H1 (cell line): ENCODE measurements around the gene OR1L8. TPM values are rescaled to one million over a fixed set of nuclear protein-coding genes. Genes with fewer than 3 reads are reported as not detected.

ENCODE experiments used
- CTCF ChIA-PET: fragments of 300-600 bp; sonication (Branson Sonifier 250); formaldehyde crosslinking; loops from one replicate; lab custom pipeline; 2021; ENCODE audit not compliant: partially characterized antibody; lab: Charles Lee
- POLR2A ChIA-PET: fragments of 300-600 bp; sonication (Branson Sonifier 250); formaldehyde crosslinking; loops from one replicate; lab custom pipeline; 2021; ENCODE audit warnings: inconsistent platforms; ENCODE audit not compliant: partially characterized antibody; lab: Charles Lee
- DNase-seq, 2 experiments: peaks; one replicate each; pipeline versions ENCODE4 v3.0.0 to v3.0.0-alpha.2; 2010 to 2022; ENCODE audit warnings: low spot score in 2 of 2, low read depth in 1 of 2, mixed read lengths in 1 of 2
- FAIRE-seq: peaks from 2 replicates; lab custom pipeline; 2011; peaks lifted over from hg19 to GRCh38; lab: Jason Lieb, UNC
- H2AFZ ChIP-seq: 2 replicates; pipeline ENCODE4 v1.8.1; 2012; ENCODE audit warnings: low read length, inconsistent platforms
- H2AK5ac ChIP-seq: 2 replicates; pipeline ENCODE4 v1.6.1; 2013; ENCODE audit warnings: low read depth, low read length
- H2BK120ac ChIP-seq: replicated peaks from 2 replicates; pipeline ENCODE3; 2013; ENCODE audit warnings: low read depth, low read length, inconsistent platforms
- H2BK12ac ChIP-seq: 2 replicates; pipeline ENCODE4 v1.6.1; 2013; ENCODE audit warnings: low read depth, low read length
- H2BK15ac ChIP-seq: 2 replicates; pipeline ENCODE4 v1.6.1; 2013; ENCODE audit warnings: low read length
- H2BK20ac ChIP-seq: 2 replicates; pipeline ENCODE4 v1.6.1; 2013; ENCODE audit warnings: low read length
- H2BK5ac ChIP-seq: 2 replicates; pipeline ENCODE4 v1.6.1; 2013; ENCODE audit warnings: low read depth, low read length
- H3K14ac ChIP-seq: 2 replicates; pipeline ENCODE4 v1.6.1; 2013; ENCODE audit warnings: inconsistent platforms; ENCODE audit not compliant: insufficient read length
- H3K18ac ChIP-seq: 2 replicates; pipeline ENCODE4 v1.6.1; 2013; ENCODE audit warnings: low read length; ENCODE audit errors: extremely low read depth
- H3K23ac ChIP-seq: 2 replicates; pipeline ENCODE4 v1.6.1; 2013; ENCODE audit warnings: inconsistent platforms; ENCODE audit not compliant: insufficient read length
- H3K23me2 ChIP-seq: 2 replicates; pipeline ENCODE4 v1.6.1; 2013; ENCODE audit warnings: low read depth, low read length
- H3K27ac ChIP-seq: 2 replicates; pipeline ENCODE4 v1.6.1; 2011; ENCODE audit warnings: low read depth, low read length, inconsistent platforms
- H3K27me3 ChIP-seq, 4 experiments: replicated peaks in 1 of 4; 1 replicate in 1 of 4; 2 replicates in 3 of 4; pipeline versions ENCODE4 v1.6.1 to v1.8.1; 2011 to 2013; ENCODE audit warnings: low read length in 3 of 4, mild to moderate bottlenecking in 3 of 4, inconsistent platforms in 2 of 4, mixed read lengths in 2 of 4, moderate library complexity in 1 of 4; ENCODE audit not compliant: control insufficient read depth in 3 of 4, insufficient read depth in 3 of 4; ENCODE audit errors: extremely low read depth in 1 of 4
- H3K36me3 ChIP-seq, 4 experiments: 2 replicates each; pipeline versions ENCODE4 v1.6.1 to v1.8.1; 2011 to 2013; ENCODE audit warnings: mild to moderate bottlenecking in 4 of 4, low read length in 3 of 4, moderate library complexity in 2 of 4, control low read depth in 1 of 4, inconsistent platforms in 1 of 4; ENCODE audit not compliant: insufficient read depth in 4 of 4, control insufficient read depth in 2 of 4
- H3K4ac ChIP-seq: replicated peaks from 2 replicates; pipeline ENCODE3; 2013; ENCODE audit warnings: low read length, low read depth, mixed read lengths, inconsistent platforms; ENCODE audit not compliant: insufficient read length
- H3K4me1 ChIP-seq, 4 experiments: replicated peaks in 1 of 4; 1 replicate in 1 of 4; 2 replicates in 3 of 4; pipeline versions ENCODE4 v1.6.1 to v1.8.1; 2011 to 2013; ENCODE audit warnings: low read length in 3 of 4, inconsistent platforms in 2 of 4, mixed read lengths in 1 of 4; ENCODE audit not compliant: insufficient read depth in 4 of 4, control insufficient read depth in 3 of 4
- H3K4me2 ChIP-seq, 2 experiments: 2 replicates each; pipeline versions ENCODE4 v1.6.1 to v1.8.1; 2011 to 2013; ENCODE audit warnings: low read depth in 2 of 2, low read length in 2 of 2, control low read depth in 1 of 2, inconsistent platforms in 1 of 2, mild to moderate bottlenecking in 1 of 2; ENCODE audit not compliant: insufficient read depth in 1 of 2
- H3K4me3 ChIP-seq, 4 experiments: fragments of 200-600, 300-600 bp in 1 of 4; sonication (generic), shearing (Covaris generic), sonication (Bioruptor Twin) in 1 of 4; 2 replicates each; pipeline versions ENCODE4 v1.5.1 to v1.8.1; 2011 to 2016; ENCODE audit warnings: low read length in 4 of 4, low read depth in 3 of 4, control low read depth in 2 of 4, inconsistent platforms in 2 of 4, mild to moderate bottlenecking in 2 of 4, mixed read lengths in 1 of 4, moderate library complexity in 1 of 4; ENCODE audit not compliant: insufficient read depth in 2 of 4; ENCODE audit errors: extremely low read depth in 1 of 4
- H3K56ac ChIP-seq: replicated peaks from 2 replicates; pipeline ENCODE3; 2013; ENCODE audit warnings: low read depth, mild to moderate bottlenecking, mixed read lengths, low read length, inconsistent platforms; ENCODE audit not compliant: insufficient read length
- H3K79me1 ChIP-seq: 2 replicates; pipeline ENCODE4 v1.6.1; 2013; ENCODE audit warnings: low read depth, low read length, control low read depth
- H3K79me2 ChIP-seq, 2 experiments: 2 replicates each; pipeline versions ENCODE4 v1.6.1 to v1.8.1; 2012 to 2013; ENCODE audit warnings: low read length in 2 of 2, mild to moderate bottlenecking in 2 of 2, inconsistent platforms in 1 of 2; ENCODE audit not compliant: insufficient read depth in 2 of 2, control insufficient read depth in 1 of 2
- H3K9ac ChIP-seq, 4 experiments: replicated peaks in 1 of 4; 1 replicate in 1 of 4; 2 replicates in 3 of 4; pipeline versions ENCODE4 v1.6.1 to v1.8.1; 2011 to 2013; ENCODE audit warnings: low read depth in 3 of 4, low read length in 3 of 4, control low read depth in 2 of 4, mild to moderate bottlenecking in 2 of 4, moderate library complexity in 2 of 4, inconsistent platforms in 1 of 4; ENCODE audit errors: extremely low read depth in 1 of 4
- H3K9me3 ChIP-seq, 2 experiments: 2 replicates each; pipeline versions ENCODE4 v1.6.1 to v1.8.1; 2012 to 2013; ENCODE audit warnings: mild to moderate bottlenecking in 2 of 2, moderate library complexity in 2 of 2, control low read depth in 1 of 2, inconsistent platforms in 1 of 2, low read depth in 1 of 2, low read length in 1 of 2, mixed read lengths in 1 of 2; ENCODE audit not compliant: insufficient read depth in 2 of 2
- H4K20me1 ChIP-seq, 2 experiments: replicated peaks in 1 of 2; 2 replicates each; pipeline versions ENCODE3 to v1.8.1; 2011 to 2013; ENCODE audit warnings: inconsistent platforms in 2 of 2, low read length in 2 of 2, mild to moderate bottlenecking in 1 of 2; ENCODE audit not compliant: insufficient read depth in 2 of 2, control insufficient read depth in 1 of 2
- H4K5ac ChIP-seq: 2 replicates; pipeline ENCODE4 v1.6.1; 2013; ENCODE audit warnings: low read length, low read depth, mixed read lengths, inconsistent platforms; ENCODE audit not compliant: insufficient read length
- H4K8ac ChIP-seq: 2 replicates; pipeline ENCODE4 v1.8.0; 2013; ENCODE audit warnings: mild to moderate bottlenecking, moderate library complexity, low read length, inconsistent platforms; ENCODE audit not compliant: insufficient read depth; ENCODE audit errors: extremely low read depth
- H4K91ac ChIP-seq: replicated peaks from 2 replicates; pipeline ENCODE3; 2013; ENCODE audit warnings: low read length, mixed read lengths, inconsistent platforms; ENCODE audit not compliant: insufficient read length
- BRCA1 ChIP-seq: IDR thresholded peaks from 2 replicates; pipeline ENCODE4 v1.6.1; 2012; ENCODE audit warnings: low read depth, low read length, improper control_type of control experiment
- CEBPB ChIP-seq: IDR thresholded peaks from 2 replicates; pipeline ENCODE4 v1.6.1; 2012; ENCODE audit warnings: low read depth, low read length
- EZH2 ChIP-seq: fragments of 200-600 bp; sonication (generic); IDR thresholded peaks from 2 replicates; pipeline ENCODE4 v1.7.1; 2012; ENCODE audit warnings: low read depth, mild to moderate bottlenecking, moderate library complexity, low read length, inconsistent platforms; ENCODE audit not compliant: severe bottlenecking
- KDM4A ChIP-seq: IDR thresholded peaks from one replicate; pipeline ENCODE4 v1.7.1; 2012; ENCODE audit warnings: low read depth, mild to moderate bottlenecking, moderate library complexity, low read length, inconsistent platforms; ENCODE audit not compliant: severe bottlenecking
- KDM5A ChIP-seq: fragments of 200-600 bp; IDR thresholded peaks from 2 replicates; pipeline ENCODE4 v1.7.1; 2012; ENCODE audit warnings: mild to moderate bottlenecking, low read length, inconsistent platforms, mixed read lengths
- PHF8 ChIP-seq: fragments of 200-600 bp; sonication (generic); conservative IDR thresholded peaks from 2 replicates; pipeline ENCODE4 v1.7.1; 2012; ENCODE audit warnings: low read depth, mild to moderate bottlenecking, inconsistent platforms, low read length, moderate library complexity
- POLR2A ChIP-seq, 2 experiments: IDR thresholded peaks; 1 replicate in 1 of 2; 2 replicates in 1 of 2; pipeline ENCODE4 v1.6.1; 2011; ENCODE audit warnings: low read depth in 2 of 2, low read length in 2 of 2, mild to moderate bottlenecking in 2 of 2; ENCODE audit errors: control extremely low read depth in 1 of 2
- POU5F1 ChIP-seq: IDR thresholded peaks from 2 replicates; pipeline ENCODE4 v1.6.1; 2011; ENCODE audit warnings: low read depth, mild to moderate bottlenecking, low read length, moderate library complexity
- RFX5 ChIP-seq: IDR thresholded peaks from 2 replicates; pipeline ENCODE4 v1.6.1; 2011; ENCODE audit warnings: low read depth, low read length, improper control_type of control experiment, borderline replicate concordance
- SIX5 ChIP-seq: IDR thresholded peaks from 2 replicates; pipeline ENCODE4 v1.6.1; 2011; ENCODE audit warnings: mild to moderate bottlenecking, low read depth, low read length
- SP2 ChIP-seq: IDR thresholded peaks from 2 replicates; pipeline ENCODE4 v1.6.1; 2012; ENCODE audit warnings: mild to moderate bottlenecking, low read length, inconsistent platforms
- SP4 ChIP-seq: IDR thresholded peaks from 2 replicates; pipeline ENCODE4 v1.6.1; 2012; ENCODE audit warnings: low read length, inconsistent platforms
- SUZ12 ChIP-seq: fragments of 200-600 bp; sonication (generic); IDR thresholded peaks from 2 replicates; pipeline ENCODE4 v1.6.1; 2012; ENCODE audit warnings: mild to moderate bottlenecking, inconsistent platforms, low read length, moderate library complexity, mixed read lengths
- TAF1 ChIP-seq: IDR thresholded peaks from 2 replicates; pipeline ENCODE4 v1.6.1; 2011; ENCODE audit warnings: mild to moderate bottlenecking, low read depth, low read length
- TAF7 ChIP-seq: optimal IDR thresholded peaks from 2 replicates; pipeline ENCODE3; 2011; ENCODE audit warnings: low read depth, mild to moderate bottlenecking, inconsistent platforms, low read length, moderate library complexity, borderline replicate concordance
- TEAD4 ChIP-seq: IDR thresholded peaks from 2 replicates; pipeline ENCODE4 v1.6.1; 2012; ENCODE audit warnings: low read depth, low read length, inconsistent platforms, mixed read lengths
- WGBS, 2 experiments: shearing (Covaris generic) in 1 of 2; methylation state at CpG; one replicate each; pipeline versions ENCODE4 v1.1.6 to v1.1.7; 2013 to 2015; ENCODE audit warnings: low lambda C conversion rate in 2 of 2, mixed read lengths in 2 of 2, inconsistent platforms in 1 of 2, low coverage in 1 of 2, missing lambda C conversion rate in 1 of 2; ENCODE audit not compliant: insufficient replicate concordance in 2 of 2, insufficient coverage in 1 of 2, insufficient read length in 1 of 2; ENCODE audit errors: extremely low coverage in 1 of 2, missing lambda C conversion rate in 1 of 2; 5-methylcytosine and 5-hydroxymethylcytosine counted together
- polyA plus RNA-seq, 7 experiments: library from polyadenylated mRNA; depleted of rRNA in 3 of 7; stranded (reverse) in 5 of 7; unstranded in 2 of 7; fragments of >200 nt in 5 of 7; fragments of 200-250 nt in 2 of 7; gene quantifications; 1 replicate in 5 of 7; 2 replicates in 1 of 7; 4 replicates in 1 of 7; pipeline versions ENCODE4 v1.2.1 to v1.2.3, GENCODE V29; 2011 to 2013; ENCODE audit warnings: missing spikeins in 2 of 7, mixed read lengths in 2 of 7
- total RNA-seq: library from RNA; stranded (reverse); fragmentation: NEBNext Ultra II Directional; extraction: Animal tissue kit (Norgen Biotek cat#: 25700); gene quantifications from 2 replicates; pipeline ENCODE4 v1.2.1, GENCODE V29; 2021

OR1L8 gene
- total and polyA plus RNA-seq, 2 of the 8 experiments (the other 6 are each of a cell fraction or from before 2014, with no cell fraction given) = not detected

DNA sequence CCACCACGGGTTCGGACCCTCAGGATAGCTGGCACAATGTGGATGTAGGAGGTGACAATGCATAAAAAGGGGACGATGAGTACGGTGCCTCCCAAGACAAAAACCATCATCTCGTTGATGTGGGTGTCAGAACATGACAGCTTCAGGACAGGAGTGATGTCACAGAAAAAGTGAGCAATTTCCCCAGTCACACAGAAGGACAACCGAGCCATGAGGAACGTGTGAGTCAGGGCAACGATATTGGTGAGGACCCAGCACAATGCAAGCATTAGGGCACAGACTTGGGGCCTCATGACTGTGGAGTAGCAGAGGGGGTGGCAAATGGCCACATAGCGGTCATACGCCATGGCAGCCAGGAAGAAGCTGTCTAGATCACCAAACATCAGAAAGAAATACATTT is 56.6 kb downstream of the OR1L8 start:
- FAIRE-seq (no peak), DNase-seq (no peak)
- CTCF ChIA-PET = no interaction called here
- no peak overlapping the region for H3K27ac ChIP-seq
- no peak overlapping the region for H3K4me2 ChIP-seq
- H3K18ac ChIP-seq = no peak overlapping the region
- no peak overlapping the region for H3K4ac ChIP-seq
- H3K56ac ChIP-seq = no peak overlapping the region
- no peaks in the 10 kb centered on the region; the same call in 1 of the 2 replicates for H3K23me2 ChIP-seq
- no peak overlapping the region for H4K8ac ChIP-seq
- no peak overlapping the region for H2BK15ac ChIP-seq
- no peaks in the 10 kb centered on the region for H4K20me1 ChIP-seq
- peaks cover 78 to 81% of the 10 kb centered on the region in 2 experiments for H3K9me3 ChIP-seq
- no peak overlapping the region for H2BK120ac ChIP-seq
- POLR2A ChIA-PET = no interaction called here
- no peak overlapping the region for H2AK5ac ChIP-seq
- no peaks in the 10 kb centered on the region for H3K27me3 ChIP-seq
- H3K14ac ChIP-seq = no peak overlapping the region
- no peak overlapping the region for H4K5ac ChIP-seq
- 74% methylated on average over 10 of the region's 10 CpGs; no CpG with 5 or more reads in 1 of the 2 experiments for WGBS, 2 experiments
- no peaks in the 10 kb centered on the region; a peak in 1 of 8 replicates for H3K36me3 ChIP-seq
- H4K91ac ChIP-seq = no peak overlapping the region
- no peak overlapping the region for H2BK20ac ChIP-seq
- H2BK5ac ChIP-seq = no peak overlapping the region
- H3K4me1 ChIP-seq = no peaks in the 10 kb centered on the region
- H3K4me3 ChIP-seq = no peak overlapping the region
- H3K79me1 ChIP-seq = no peaks in the 10 kb centered on the region
- no peak overlapping the region for H2BK12ac ChIP-seq
- no peak overlapping the region for H3K23ac ChIP-seq
- no peak overlapping the region for H3K9ac ChIP-seq
- H3K79me2 ChIP-seq = no peaks in the 10 kb centered on the region
- H2AFZ ChIP-seq = no peak overlapping the region
- TF ChIP-seq POLR2A (IDR thresholded peaks at IDR 0.05; ENCODE audit: control extremely low read depth in 1 of 2, low read depth in 2 of 2, low read length in 2 of 2) = no peak
- no peak for TF ChIP-seq KDM5A
- no peak for TF ChIP-seq RFX5
- no peak for TF ChIP-seq POU5F1
- TF ChIP-seq EZH2 = no peak
- no peak for TF ChIP-seq CEBPB
- TF ChIP-seq BRCA1 = no peak
- TF ChIP-seq TAF1 = no peak
- no peak for TF ChIP-seq SIX5
- no peak for TF ChIP-seq SP4
- TF ChIP-seq PHF8 = no peak
- TF ChIP-seq SUZ12 = no peak
- TF ChIP-seq TAF7 = no peak
- TF ChIP-seq SP2 = no peak
- no peak for TF ChIP-seq KDM4A
- no peak for TF ChIP-seq TEAD4
